HG03097 (cell line): ENCODE data around the gene XCL2.
"Not testable (repeated sequence)": the region's sequence is repeated elsewhere in the genome, so short reads cannot be mapped to it uniquely, and the experiment has no call there.

Experiments
- ATAC-seq: cut with Tn5 transposase; IDR thresholded peaks from one replicate; pipeline ENCODE4 v1.9.1; 2021; ENCODE audit not compliant: unreplicated experiment, low FRiP score

Gene XCL2

GRCh38 chr1:168543840-168544498 lies at the start of gene XCL2:
XCL2 (minus strand) TSS chr1:168543997; CDS start chr1:168543964, 33 bp downstream.
- not testable (repeated sequence) for ATAC-seq

- ATAC-seq, result no peak
These were observed 47.9 kb upstream of the XCL2 start for GRCh38 chr1:168591641-168592250.

- ATAC-seq, result no peak
These were observed 47.3 kb upstream of the XCL2 start for GRCh38 chr1:168591066-168591465.

GRCh38 chr1:168589167-168589566 lies 45.4 kb upstream of the XCL2 start:
- no peak for ATAC-seq

DNA sequence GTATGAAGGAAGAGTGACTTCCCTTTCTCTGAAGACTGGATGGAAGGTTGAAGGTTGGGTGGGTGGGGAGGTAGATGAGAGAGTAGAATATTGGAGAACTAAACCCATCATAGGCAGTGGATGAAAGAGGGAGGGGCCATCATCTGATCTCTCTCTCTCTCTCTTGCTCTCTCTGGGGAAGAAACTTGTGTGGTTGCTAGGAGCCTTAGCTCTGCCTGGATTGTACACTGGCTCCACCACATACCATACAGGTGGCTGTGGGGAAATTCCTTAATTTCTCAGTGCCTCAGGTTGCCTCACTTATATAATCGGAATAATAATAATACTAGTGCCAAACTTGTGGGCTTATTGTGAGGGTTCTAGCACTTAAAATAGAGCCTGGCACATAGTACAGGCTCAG lies 42.1 kb upstream of the XCL2 start:
- no peak for ATAC-seq

DNA sequence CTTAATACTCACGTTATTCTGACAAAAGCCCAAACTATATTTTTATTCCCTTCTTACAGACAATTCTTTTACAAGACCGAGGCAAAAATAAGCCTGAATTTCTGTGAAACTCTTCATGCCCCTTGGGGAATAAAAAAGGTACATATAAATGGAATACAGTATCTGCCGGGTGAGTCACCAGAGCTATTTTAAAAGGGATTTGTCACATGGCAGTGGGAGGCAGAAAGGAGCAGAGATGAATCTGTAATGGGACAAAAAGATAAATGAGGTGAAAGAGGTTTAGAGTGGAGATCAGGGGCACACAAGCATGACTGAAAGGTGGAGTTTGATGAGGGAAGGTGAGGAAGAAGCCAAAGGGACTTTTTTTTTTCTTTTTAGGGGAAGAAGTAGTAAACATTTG lies 41.4 kb upstream of the XCL2 start:
- no peak for ATAC-seq

- no peak for ATAC-seq
These were observed 39.8 kb upstream of the XCL2 start for GRCh38 chr1:168583571-168583970.

- ATAC-seq, result no peak
These were observed 39.0 kb upstream of the XCL2 start for GRCh38 chr1:168582688-168583336.

- no peak for ATAC-seq
These were observed 38.2 kb upstream of the XCL2 start for GRCh38 chr1:168581817-168582572.

- not testable (repeated sequence) for ATAC-seq
These were observed 37.2 kb upstream of the XCL2 start for GRCh38 chr1:168580991-168581390.

GRCh38 chr1:168580290-168580689 lies 36.5 kb upstream of the XCL2 start:
- ATAC-seq, result not testable (repeated sequence)

DNA sequence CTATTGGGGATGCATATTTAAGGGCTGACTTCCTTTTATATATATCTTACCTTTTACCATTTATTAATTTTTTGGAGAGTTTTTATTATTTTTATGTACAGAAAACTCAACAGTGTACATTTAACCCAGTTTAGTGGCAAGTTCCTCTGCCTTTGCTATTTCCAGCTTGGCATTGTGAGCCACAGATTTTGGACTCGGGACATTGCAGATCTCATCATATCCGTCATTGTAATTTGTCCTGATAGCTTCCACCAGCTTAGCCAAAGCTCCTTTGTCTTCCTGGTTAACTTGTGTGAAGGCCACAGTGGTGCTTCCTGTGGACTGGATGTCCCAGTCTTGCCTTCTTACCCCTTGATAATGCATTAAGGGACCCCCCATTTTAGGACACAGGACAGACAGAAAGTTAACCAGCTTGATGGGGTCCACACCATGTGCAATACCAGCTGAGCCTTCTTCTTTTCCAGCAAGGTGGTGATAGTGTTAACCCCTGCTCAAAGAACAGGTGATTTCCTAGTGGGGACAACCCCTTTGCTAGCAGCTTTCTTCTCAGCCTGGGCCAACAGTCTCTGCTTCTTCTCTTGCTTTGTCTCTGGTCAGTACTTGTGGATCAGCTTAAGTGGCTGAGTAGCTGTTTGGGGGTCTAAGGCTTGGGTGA lies 34.9 kb upstream of the XCL2 start:
- ATAC-seq, result not testable (repeated sequence)

- ATAC-seq, result not testable (repeated sequence)
These were observed 32.5 kb upstream of the XCL2 start, which contains the start of gene XCL1 for GRCh38 chr1:168576245-168576688. XCL1 (plus strand) TSS chr1:168576605; CDS start chr1:168576638, 33 bp downstream.

DNA sequence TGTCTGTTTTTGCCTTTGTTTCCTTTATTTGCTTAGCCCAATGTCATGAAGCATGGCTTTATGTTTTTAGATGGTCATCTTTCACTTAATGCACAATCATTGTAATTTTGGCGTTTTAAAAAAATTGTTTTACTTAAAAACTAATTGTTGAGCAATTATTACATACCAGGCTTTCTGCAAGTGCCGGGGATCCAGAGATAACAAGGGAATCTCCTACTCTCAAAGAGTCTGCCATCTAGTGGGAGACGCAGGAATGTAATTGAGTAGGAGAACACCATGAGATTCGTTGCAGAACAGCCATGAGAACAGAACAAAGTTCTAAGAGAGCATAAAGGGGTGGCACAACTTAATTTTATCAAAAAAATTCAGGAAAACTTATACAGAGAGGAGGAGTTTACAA lies 30.4 kb upstream of the XCL2 start:
- not testable (repeated sequence) for ATAC-seq

GRCh38 chr1:168572633-168573032 lies 28.8 kb upstream of the XCL2 start:
- no peak for ATAC-seq

- ATAC-seq, result no peak
These were observed 26.9 kb upstream of the XCL2 start for GRCh38 chr1:168570652-168571051.

DNA sequence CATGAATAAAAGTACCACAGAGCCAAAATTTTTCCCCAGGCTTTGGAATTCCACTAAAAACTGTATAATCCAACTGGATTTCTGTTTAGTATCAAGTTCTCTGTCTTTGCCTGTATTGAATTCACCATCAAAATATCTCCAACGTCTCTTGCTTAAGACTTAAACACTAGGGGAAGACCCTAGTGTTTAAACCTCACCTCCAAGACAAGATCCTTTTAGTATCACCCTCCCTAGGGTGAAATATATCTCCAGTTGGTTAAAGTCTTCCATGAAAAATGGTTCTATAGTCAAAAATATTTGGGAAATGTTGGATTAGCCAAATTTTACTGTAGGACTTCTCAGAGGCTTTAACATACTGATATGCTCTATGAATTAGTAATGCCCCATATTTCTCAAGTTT lies 24.5 kb upstream of the XCL2 start:
- ATAC-seq, result no peak

DNA sequence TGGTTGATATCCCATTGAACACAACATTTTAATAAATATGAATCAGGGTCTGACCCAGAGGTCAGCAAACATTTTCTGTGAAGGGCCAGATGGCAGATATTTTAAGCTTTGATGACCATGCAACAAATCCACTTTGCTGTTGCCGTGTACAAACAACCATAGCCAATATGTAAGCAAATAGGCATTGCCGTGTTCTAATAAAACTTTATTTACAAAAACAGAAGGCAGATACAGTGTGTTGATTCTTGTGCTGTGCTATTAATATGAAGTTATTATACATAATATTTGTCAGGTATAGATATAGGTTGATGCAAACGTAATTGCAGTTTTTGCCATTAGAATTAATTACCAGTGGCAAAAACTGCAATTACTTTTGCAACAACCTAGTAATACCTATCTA lies 23.8 kb upstream of the XCL2 start:
- ATAC-seq, result no peak

GRCh38 chr1:168567007-168567406 lies 23.2 kb upstream of the XCL2 start:
- no peak for ATAC-seq

DNA sequence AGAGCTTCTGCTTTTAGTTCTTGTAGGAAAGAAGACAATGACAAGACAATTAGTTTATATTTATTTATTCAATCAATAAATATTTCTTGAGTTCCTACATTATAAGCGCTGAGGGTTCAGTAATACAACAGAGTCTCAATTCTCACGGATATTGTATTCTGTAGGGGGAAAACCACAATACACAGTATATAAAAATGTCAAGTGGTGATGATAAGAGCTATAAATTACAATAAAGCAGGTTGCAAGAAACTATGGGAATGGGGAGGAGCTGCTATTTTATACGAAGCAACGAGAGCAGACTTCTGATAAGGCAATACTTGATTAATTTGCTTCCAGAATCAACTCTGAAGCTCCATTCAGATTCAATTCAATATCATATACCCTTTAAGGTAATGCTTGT lies 22.0 kb upstream of the XCL2 start:
- no peak for ATAC-seq

- ATAC-seq, result no peak
These were observed 18.2 kb upstream of the XCL2 start for GRCh38 chr1:168561989-168562388.
